ENCODE data around the gene CSF2. TPM values are rescaled to one million over a fixed set of nuclear protein-coding genes. Genes with fewer than 3 reads are reported as not detected.

The CSF2 gene
- polyA plus RNA-seq, 1 of the 3 experiments (the other 2 are of a cell fraction): 0.97 TPM

GRCh38 chr5:132101385-132101880, 27.8 kb downstream of the CSF2 start:
- H3K9me3 ChIP-seq: no peaks in the 10 kb centered on the region
- no peaks in the 10 kb centered on the region for H3K79me2 ChIP-seq (ENCODE audit: insufficient read depth)
- H3K9ac ChIP-seq: no peak overlapping the region
- no peaks in the 10 kb centered on the region for H4K20me1 ChIP-seq (ENCODE audit: insufficient read depth)
- CTCF ChIA-PET: no interaction called here
- no peak overlapping the region for H2AFZ ChIP-seq (ENCODE audit: low read depth)
- H3F3A ChIP-seq (replicated peaks; ENCODE audit: insufficient read depth): peaks cover 8% of the 10 kb centered on the region
- no peaks in the 10 kb centered on the region for H3K9me2 ChIP-seq
- no peak for DNase-seq
- H3K4me2 ChIP-seq: no peak overlapping the region
- H3K4me3 ChIP-seq (ENCODE audit: low read depth in 2 of 2, low read length in 1 of 2): no peak overlapping the region
- H3K4me1 ChIP-seq (ENCODE audit: control insufficient read depth in 1 of 2, insufficient read depth in 2 of 2, low read depth in 1 of 2, low read length in 1 of 2): peaks cover 18 to 30% of the 10 kb centered on the region in 2 experiments
- no peaks in the 10 kb centered on the region for H3K27me3 ChIP-seq (ENCODE audit: insufficient read depth)
- TF ChIP-seq JUND (IDR thresholded peaks at IDR 0.05): no peak
- TF ChIP-seq POLR2AphosphoS5 (IDR thresholded peaks at IDR 0.05; ENCODE audit: low read depth, low read length): no peak
- no peaks in the 10 kb centered on the region for H3K36me3 ChIP-seq (replicated peaks in 1 of 2; ENCODE audit: control insufficient read depth in 1 of 2, insufficient read depth in 2 of 2, low read length in 1 of 2)
- WGBS (ENCODE audit: low lambda C conversion rate): 98% methylated on average over 3 of the region's 6 CpGs
- POLR2A ChIA-PET: no interaction called here
- no peak overlapping the region for H3K27ac ChIP-seq (ENCODE audit: low read depth in 2 of 2, low read length in 1 of 2)

- Histone ChIP-seq H3K4me1 (ENCODE audit: control insufficient read depth in 1 of 2, insufficient read depth in 2 of 2, low read depth in 1 of 2, low read length in 1 of 2) (peaks cover 18 to 30% of the 10 kb centered on the region in 2 experiments), H3K36me3 (replicated peaks in 1 of 2; ENCODE audit: control insufficient read depth in 1 of 2, insufficient read depth in 2 of 2, low read length in 1 of 2) (no peaks in the 10 kb centered on the region), H3K9ac (no peak overlapping the region), H4K20me1 (ENCODE audit: insufficient read depth) (no peaks in the 10 kb centered on the region), H3K9me3 (no peaks in the 10 kb centered on the region), H3K79me2 (ENCODE audit: insufficient read depth) (no peaks in the 10 kb centered on the region), H2AFZ (ENCODE audit: low read depth) (no peak overlapping the region), H3F3A (replicated peaks; ENCODE audit: insufficient read depth) (peaks cover 8% of the 10 kb centered on the region), H3K4me3 (ENCODE audit: low read depth in 2 of 2, low read length in 1 of 2) (no peak overlapping the region), H3K27me3 (ENCODE audit: insufficient read depth) (no peaks in the 10 kb centered on the region), H3K4me2 (no peak overlapping the region), H3K9me2 (no peaks in the 10 kb centered on the region), H3K27ac (ENCODE audit: low read depth in 2 of 2, low read length in 1 of 2) (no peak overlapping the region)
- no peak for DNase-seq
- TF ChIP-seq NFIC (IDR thresholded peaks at IDR 0.05; ENCODE audit: borderline replicate concordance) (no peak), JUND (IDR thresholded peaks at IDR 0.05) (no peak), RFX5 (IDR thresholded peaks at IDR 0.05; ENCODE audit: low read length) (no peak), RXRA (IDR thresholded peaks at IDR 0.05; ENCODE audit: borderline replicate concordance, low read depth) (no peak), USF1 (IDR thresholded peaks at IDR 0.05; ENCODE audit: borderline replicate concordance, low read depth) (no peak), TCF12 (IDR thresholded peaks at IDR 0.05) (no peak), CTCF (IDR thresholded peaks at IDR 0.05) (no peak), SMC3 (IDR thresholded peaks at IDR 0.05; ENCODE audit: low read depth, low read length) (no peak), GABPA (IDR thresholded peaks at IDR 0.05; ENCODE audit: low read depth) (no peak), FOXM1 (IDR thresholded peaks at IDR 0.05; ENCODE audit: low read depth) (no peak)
- CTCF ChIA-PET: interaction anchor here (1.1 to 1.2 kb wide), 2 partner anchors 61 to 77 kb away, joined by 3 to 4 read pairs; no protein-coding TSS in a partner anchor
- POLR2A ChIA-PET: no interaction called here
- WGBS (ENCODE audit: low lambda C conversion rate): 98% methylated on average over 5 of the region's 5 CpGs
Measured at GRCh38 chr5:132102101-132102701, 28.6 kb downstream of the CSF2 start.
